Panc1 (cell line): ENCODE data around the gene CYB561D1. TPM values are rescaled to one million over a fixed set of nuclear protein-coding genes. Genes with fewer than 3 reads are reported as not detected.

Source experiments
- ATAC-seq: fragments of 200-7000 bp; cut with Tn5 transposase; 2 replicates; pipeline ENCODE4 v1.9.1; 2020; ENCODE audit warnings: mild to moderate bottlenecking, moderate library complexity
- BruUV-seq: library from RNA; stranded (reverse); fragments of 400-500 nt; replicated peaks from 2 replicates; lab custom pipeline; 2021; lab: Mats Ljungman, UMichigan
- CTCF ChIA-PET: fragments of 300-600 bp; sonication (Branson Sonifier 250); formaldehyde crosslinking; loops from one replicate; lab custom pipeline; 2022; ENCODE audit warnings: antibody characterized with exemption; lab: Charles Lee
- POLR2A ChIA-PET: fragments of 300-600 bp; sonication (Branson Sonifier 250); formaldehyde crosslinking; loops from one replicate; lab custom pipeline; 2022; ENCODE audit warnings: antibody characterized with exemption; lab: Charles Lee
- DNase-seq: peaks from one replicate; pipeline ENCODE4 v3.0.0-alpha.2; 2010; ENCODE audit warnings: low read depth, low spot score
- H3K27ac ChIP-seq: 2 replicates; pipeline ENCODE4 v1.5.1; 2011; ENCODE audit warnings: mild to moderate bottlenecking, low read length, inconsistent platforms
- H3K27me3 ChIP-seq: fragments of 200-500 bp; sonication (Bioruptor generic); 2 replicates; pipeline ENCODE4 v1.6.0; 2014; ENCODE audit warnings: low read length, inconsistent platforms; ENCODE audit not compliant: control insufficient read depth, insufficient read depth
- H3K36me3 ChIP-seq: fragments of 200-500 bp; sonication (Bioruptor generic); 2 replicates; pipeline ENCODE4 v1.5.1; 2014; ENCODE audit warnings: inconsistent platforms, mild to moderate bottlenecking, low read length, moderate library complexity; ENCODE audit not compliant: control insufficient read depth, insufficient read depth
- H3K4me1 ChIP-seq: 2 replicates; pipeline ENCODE4 v1.5.1; 2011; ENCODE audit warnings: inconsistent platforms, mild to moderate bottlenecking, low read length, moderate library complexity; ENCODE audit not compliant: control insufficient read depth, insufficient read depth
- H3K4me3 ChIP-seq, 2 experiments: 2 replicates each; pipeline ENCODE4 v1.5.1; 2011 to 2012; ENCODE audit warnings: low read depth in 2 of 2, low read length in 2 of 2, mild to moderate bottlenecking in 2 of 2, inconsistent platforms in 1 of 2, moderate library complexity in 1 of 2
- H3K9me3 ChIP-seq: fragments of 200-500 bp; sonication (Bioruptor generic); 2 replicates; pipeline ENCODE4 v1.5.1; 2014; ENCODE audit warnings: low read depth, mild to moderate bottlenecking, inconsistent platforms, low read length, moderate library complexity; ENCODE audit not compliant: control insufficient read depth, insufficient read depth
- CTCF ChIP-seq: fragments of 450-650 bp; IDR thresholded peaks from 2 replicates; pipeline ENCODE4 v1.5.1; 2017; ENCODE audit warnings: mild to moderate bottlenecking
- POLR2AphosphoS5 ChIP-seq: IDR thresholded peaks from 2 replicates; pipeline ENCODE4 v1.6.1; 2012; ENCODE audit warnings: mild to moderate bottlenecking, low read depth, low read length, moderate library complexity
- REST ChIP-seq, 2 experiments: IDR thresholded peaks; 2 replicates each; pipeline ENCODE4 v1.6.1; 2011 to 2012; ENCODE audit warnings: low read depth in 2 of 2, control low read depth in 1 of 2, low read length in 1 of 2, mild to moderate bottlenecking in 1 of 2, moderate library complexity in 1 of 2; ENCODE audit not compliant: insufficient read depth in 1 of 2
- SIN3A ChIP-seq: IDR thresholded peaks from 2 replicates; pipeline ENCODE4 v1.6.1; 2012; ENCODE audit warnings: low read depth, mild to moderate bottlenecking, low read length, moderate library complexity, borderline replicate concordance; ENCODE audit not compliant: insufficient read depth
- TCF7L2 ChIP-seq: IDR thresholded peaks from 2 replicates; pipeline ENCODE4 v1.6.1; 2011; ENCODE audit warnings: mild to moderate bottlenecking, low read depth, low read length, inconsistent platforms
- in situ Hi-C: cut with HindIII; loops from 2 replicates; pipeline ENCODE4 v1.10.0; 2016; ENCODE audit warnings: low sequenced_read_pairs, low pct_unique_long_range_greater_than_20kb
- intact Hi-C: fragments of 100-400 bp; cut with micrococcal nuclease; formaldehyde crosslinking; loops from one replicate; pipeline ENCODE4 v1.10.0; 2022; ENCODE audit not compliant: unreplicated experiment
- total RNA-seq: library from RNA; stranded (reverse); gene quantifications from one replicate; pipeline ENCODE4 v1.2.1, GENCODE V29; 2021; ENCODE audit not compliant: unreplicated experiment

Gene CYB561D1
- total RNA-seq, 1 experiment from 2014 or later = 4.5 TPM

GRCh38 chr1:109479901-109480300 lies 14.0 kb upstream of the CYB561D1 start:
- no peak overlapping the region for H3K27ac ChIP-seq
- ATAC-seq = no peak
- POLR2A ChIA-PET = no interaction called here
- CTCF ChIA-PET = no interaction called here
- no TSS peak for BruUV-seq
- no peaks in the 10 kb centered on the region for H3K9me3 ChIP-seq
- intact Hi-C loops (no loop called here), in situ Hi-C loops (no loop called here)
- no peak for DNase-seq
- TF ChIP-seq REST (IDR thresholded peaks at IDR 0.05; ENCODE audit: insufficient read depth in 1 of 2, low read depth in 2 of 2, low read length in 1 of 2) = no peak
- TF ChIP-seq SIN3A = no peak
- TF ChIP-seq CTCF = no peak
- no peak for TF ChIP-seq POLR2AphosphoS5
- TF ChIP-seq TCF7L2 = no peak
- peaks cover 2% of the 10 kb centered on the region; the same call in 1 of the 2 replicates for H3K4me1 ChIP-seq
- H3K27me3 ChIP-seq = no peaks in the 10 kb centered on the region
- no peaks in the 10 kb centered on the region for H3K36me3 ChIP-seq
- H3K4me3 ChIP-seq = no peak overlapping the region

- in situ Hi-C loops = no loop called here
Observed at GRCh38 chr1:109481646-109482045, 12.2 kb upstream of the CYB561D1 start.

More at GRCh38 chr1:109481646-109482045, 12.2 kb upstream of the CYB561D1 start:
- H3K27me3 ChIP-seq = no peaks in the 10 kb centered on the region
- ChIA-PET CTCF (no interaction called here), POLR2A (no interaction called here)
- H3K4me3 ChIP-seq = no peak overlapping the region
- no peaks in the 10 kb centered on the region for H3K9me3 ChIP-seq
- H3K4me1 ChIP-seq = peaks cover 3% of the 10 kb centered on the region; the same call in 1 of the 2 replicates
- no peak overlapping the region for H3K27ac ChIP-seq
- no TSS peak for BruUV-seq
- DNase-seq = no peak
- H3K36me3 ChIP-seq = no peaks in the 10 kb centered on the region
- TF ChIP-seq TCF7L2 (no peak), SIN3A (no peak), POLR2AphosphoS5 (no peak), REST (IDR thresholded peaks at IDR 0.05; ENCODE audit: insufficient read depth in 1 of 2, low read depth in 2 of 2, low read length in 1 of 2) (no peak), CTCF (no peak)
- no peak for ATAC-seq
- intact Hi-C loops = no loop called here
